PC-3 (cell line): ENCODE data around the gene MRPL40.

Experiments
- CTCF ChIP-seq: fragments of 300-600 bp; sonication (generic); conservative IDR thresholded peaks from 2 replicates; pipeline ENCODE4 v1.5.1; 2017; ENCODE audit warnings: antibody characterized with exemption, low read depth, mild to moderate bottlenecking, low read length
- EZH2 ChIP-seq: fragments of 300-600 bp; sonication (generic); IDR thresholded peaks from one replicate; pipeline ENCODE4 v1.6.1; 2017; ENCODE audit warnings: antibody characterized with exemption, mild to moderate bottlenecking, low read length; ENCODE audit not compliant: unreplicated experiment

GRCh38 chr22:19451570-19451969 lies 19.2 kb downstream of the MRPL40 start:
- TF ChIP-seq CTCF (no peak), EZH2 (no peak)
